RWPE1 (cell line): Measurements from ENCODE around the gene MYRIP.

Experiments used
- CTCF ChIA-PET: fragments of 350-600 bp; sonication (Branson Sonifier 250); formaldehyde crosslinking; extraction: SDS; loops from one replicate; lab custom pipeline; 2021; lab: Yijun Ruan, JAX
- POLR2A ChIA-PET: fragments of 400-600 bp; formaldehyde crosslinking; extraction: SDS; loops from one replicate; lab custom pipeline; 2020; ENCODE audit warnings: antibody characterized with exemption; ENCODE audit not compliant: low non-redundant PET; lab: Yijun Ruan, JAX
- DNase-seq: peaks from one replicate; pipeline ENCODE4 v3.0.0; 2012; ENCODE audit warnings: low spot score
- H3K27ac ChIP-seq: fragments of 450-650 bp; 2 replicates; pipeline ENCODE4 v1.5.1; 2017
- CTCF ChIP-seq: fragments of 450-650 bp; conservative IDR thresholded peaks from 2 replicates; pipeline ENCODE4 v1.5.1; 2017; ENCODE audit warnings: low read depth, mild to moderate bottlenecking

Gene MYRIP

DNA sequence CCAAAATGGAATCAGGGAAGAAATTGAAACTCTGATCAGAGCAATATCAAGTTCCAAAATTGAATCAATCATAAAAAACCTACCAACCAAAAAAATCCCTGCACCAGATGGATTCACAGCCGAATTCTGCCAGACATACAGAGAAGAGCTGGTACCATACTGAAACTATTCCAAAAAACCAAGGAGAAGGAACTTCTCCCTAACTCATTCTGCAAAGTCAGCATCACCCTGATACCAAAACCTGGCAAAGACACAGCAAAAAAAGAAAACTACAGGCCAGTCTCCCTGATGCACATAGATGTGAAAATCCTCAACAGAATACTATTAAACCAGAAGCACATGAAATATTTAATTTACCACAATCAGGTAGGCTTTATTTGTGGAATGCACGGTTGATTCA, 118.1 kb downstream of the MYRIP start:
- CTCF ChIA-PET = no interaction called here
- no peak for DNase-seq
- TF ChIP-seq CTCF = no peak
- POLR2A ChIA-PET = no interaction called here
- no peak overlapping the region for H3K27ac ChIP-seq

- DNase-seq = no peak
- H3K27ac ChIP-seq = no peak overlapping the region
- POLR2A ChIA-PET = no interaction called here
- CTCF ChIA-PET = no interaction called here
- TF ChIP-seq CTCF = no peak
Observed at GRCh38 chr3:39933986-39934693, 124.7 kb downstream of the MYRIP start.

- no peak overlapping the region for H3K27ac ChIP-seq
- DNase-seq = no peak
- ChIA-PET CTCF (no interaction called here), POLR2A (no interaction called here)
- TF ChIP-seq CTCF = no peak
Observed at GRCh38 chr3:39934696-39935095, 125.3 kb downstream of the MYRIP start.

GRCh38 chr3:39935261-39935660, 125.9 kb downstream of the MYRIP start:
- no peak overlapping the region for H3K27ac ChIP-seq
- ChIA-PET CTCF (no interaction called here), POLR2A (no interaction called here)
- DNase-seq = no peak
- no peak for TF ChIP-seq CTCF

DNA sequence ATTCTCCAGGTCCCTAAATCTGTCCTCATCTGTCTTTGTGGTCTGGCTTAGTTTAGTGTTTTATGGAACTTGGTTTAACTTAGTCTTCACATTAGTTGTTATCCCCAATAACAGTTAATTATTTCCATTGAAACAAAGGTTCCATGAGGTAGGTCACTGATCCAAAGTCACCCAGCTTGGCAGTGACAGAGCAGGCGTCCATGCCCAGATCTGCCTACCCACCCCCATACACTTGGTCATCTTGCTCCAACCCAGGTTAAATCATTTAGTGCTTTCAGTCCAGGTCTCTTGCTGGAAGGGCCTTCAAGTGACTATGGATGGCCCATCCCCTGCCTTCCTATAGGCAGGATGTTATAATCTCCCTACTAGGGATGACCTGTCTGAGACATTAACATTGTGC, 127.4 kb downstream of the MYRIP start:
- DNase-seq = no peak
- no peak overlapping the region for H3K27ac ChIP-seq
- POLR2A ChIA-PET = no interaction called here
- TF ChIP-seq CTCF = no peak
- CTCF ChIA-PET = no interaction called here

- TF ChIP-seq CTCF = no peak
- ChIA-PET POLR2A (no interaction called here), CTCF (no interaction called here)
- no peak overlapping the region for H3K27ac ChIP-seq
- DNase-seq = no peak
Observed at GRCh38 chr3:39937315-39937714, 127.9 kb downstream of the MYRIP start.
